K562 (cell line): Measurements from ENCODE around the gene ERICH6B. TPM values are rescaled to one million over a fixed set of nuclear protein-coding genes. Genes with fewer than 3 reads are reported as not detected.

Source experiments
- ATAC-seq: fragments of 200-7000 bp; cut with Tn5 transposase; 3 replicates; pipeline ENCODE4 v1.9.1; 2020; ENCODE audit warnings: moderate library complexity
- BruUV-seq: library from RNA; stranded (reverse); fragments of 400-500 nt; replicated peaks from 2 replicates; lab custom pipeline; 2021; lab: Mats Ljungman, UMichigan
- CTCF ChIA-PET: fragments of 300-600 bp; formaldehyde crosslinking; extraction: SDS; loops from one replicate; lab custom pipeline; 2021; ENCODE audit warnings: low intra/inter-chr PET ratio; lab: Yijun Ruan, JAX
- POLR2A ChIA-PET: fragments of 300-600, 350-650 bp; sonication (Branson Sonifier 250); formaldehyde crosslinking; extraction: SDS; loops from one replicate; lab custom pipeline; 2021; ENCODE audit warnings: antibody characterized with exemption, inconsistent platforms; lab: Yijun Ruan, JAX
- DNase-seq, 4 experiments: peaks; one replicate each; pipeline versions ENCODE4 v3.0.0 to v3.0.0-alpha.2; 2011 to 2018; ENCODE audit warnings: low spot score in 3 of 4, mixed read lengths in 3 of 4; ENCODE audit errors: extremely low read depth in 1 of 4
- FAIRE-seq: peaks from 2 replicates; lab custom pipeline; 2011; peaks lifted over from hg19 to GRCh38; lab: Jason Lieb, UNC
- H2AFZ ChIP-seq: 2 replicates; pipeline ENCODE4 v1.6.0; 2011; ENCODE audit warnings: low read depth, low read length, control low read depth, inconsistent platforms
- H3K27ac ChIP-seq: fragments of 200-600 bp; 3 replicates; pipeline ENCODE4 v1.8.0; 2011; ENCODE audit warnings: low read depth, mild to moderate bottlenecking, control low read depth, inconsistent platforms, low read length, moderate library complexity, mixed read lengths; ENCODE audit errors: extremely low read depth
- H3K27me3 ChIP-seq, 2 experiments: fragments of 300-600 bp in 1 of 2; 2 replicates in 1 of 2; 3 replicates in 1 of 2; pipeline versions ENCODE4 v1.6.0 to v1.8.0; 2011; ENCODE audit warnings: inconsistent platforms in 2 of 2, low read length in 2 of 2, mild to moderate bottlenecking in 1 of 2, mixed read lengths in 1 of 2, moderate library complexity in 1 of 2; ENCODE audit not compliant: control insufficient read depth in 2 of 2, insufficient read depth in 2 of 2
- H3K36me3 ChIP-seq: fragments of 300-600 bp; 3 replicates; pipeline ENCODE4 v1.8.0; 2011; ENCODE audit warnings: mild to moderate bottlenecking, low read length, inconsistent platforms; ENCODE audit not compliant: control insufficient read depth, insufficient read depth
- H3K4me1 ChIP-seq, 2 experiments: fragments of 200-600 bp in 1 of 2; replicated peaks in 1 of 2; 2 replicates in 1 of 2; 3 replicates in 1 of 2; pipeline versions ENCODE4 v1.5.1 to v1.8.0; 2011; ENCODE audit warnings: inconsistent platforms in 2 of 2, low read length in 2 of 2, mild to moderate bottlenecking in 1 of 2, mixed read lengths in 1 of 2, moderate library complexity in 1 of 2; ENCODE audit not compliant: control insufficient read depth in 2 of 2, insufficient read depth in 2 of 2
- H3K4me2 ChIP-seq: 2 replicates; pipeline ENCODE4 v1.6.1; 2011; ENCODE audit warnings: low read length, control low read depth, inconsistent platforms, mixed read lengths; ENCODE audit not compliant: insufficient read depth
- H3K4me3 ChIP-seq: fragments of 200-600 bp; sonication (generic), shearing (Covaris generic); 2 replicates; pipeline ENCODE4 v1.5.1; 2016; ENCODE audit warnings: control low read depth, inconsistent platforms
- H3K79me2 ChIP-seq: fragments of 200-600 bp; 3 replicates; pipeline ENCODE4 v1.8.0; 2011; ENCODE audit warnings: low read length, inconsistent platforms; ENCODE audit not compliant: control insufficient read depth, insufficient read depth
- H3K9ac ChIP-seq, 2 experiments: 2 replicates each; pipeline versions ENCODE4 v1.6.0 to v1.6.1; 2011; ENCODE audit warnings: low read depth in 2 of 2, low read length in 2 of 2, control low read depth in 1 of 2, inconsistent platforms in 1 of 2, mild to moderate bottlenecking in 1 of 2, mixed read lengths in 1 of 2; ENCODE audit not compliant: insufficient read depth in 1 of 2
- H3K9me1 ChIP-seq: one replicate; pipeline ENCODE4 v1.6.0; 2011; ENCODE audit warnings: inconsistent platforms, mild to moderate bottlenecking, low read length, moderate library complexity; ENCODE audit not compliant: control insufficient read depth, insufficient read depth
- H3K9me3 ChIP-seq: replicated peaks from 2 replicates; pipeline ENCODE4 v1.5.1; 2011; ENCODE audit warnings: low read depth, low read length, inconsistent platforms; ENCODE audit not compliant: control insufficient read depth, insufficient read depth
- H4K20me1 ChIP-seq: replicated peaks from 2 replicates; pipeline ENCODE4 v1.6.1; 2011; ENCODE audit warnings: low read length, inconsistent platforms, mixed read lengths; ENCODE audit not compliant: control insufficient read depth, insufficient read depth
- CCNT2 ChIP-seq: IDR thresholded peaks from 2 replicates; pipeline ENCODE4 v1.6.1; 2011; ENCODE audit warnings: borderline replicate concordance, low read depth, mild to moderate bottlenecking, moderate library complexity, mixed read lengths, low read length; ENCODE audit not compliant: insufficient read length; ENCODE audit errors: extremely low read depth
- EZH2 ChIP-seq: IDR thresholded peaks from 2 replicates; pipeline ENCODE4 v1.6.1; 2012; ENCODE audit warnings: low read depth, mild to moderate bottlenecking, inconsistent platforms, low read length, borderline replicate concordance
- MAFG ChIP-seq: fragments of 450-650 bp; conservative IDR thresholded peaks from 2 replicates; pipeline ENCODE4 v1.6.1; 2016; ENCODE audit warnings: missing genetic modification characterization, missing compliant biosample characterization
- MEIS2 ChIP-seq: fragments of 450-650 bp; IDR thresholded peaks from 2 replicates; pipeline ENCODE4 v1.6.1; 2014; ENCODE audit warnings: mild to moderate bottlenecking; ENCODE audit not compliant: partially characterized antibody
- NFE2L1 ChIP-seq: fragments of 450-650 bp; IDR thresholded peaks from 2 replicates; pipeline ENCODE4 v1.6.1; 2016; ENCODE audit warnings: missing genetic modification characterization, low read depth, mild to moderate bottlenecking, missing compliant biosample characterization, moderate library complexity, borderline replicate concordance
- PBX2 ChIP-seq, 2 experiments: IDR thresholded peaks in 1 of 2; conservative IDR thresholded peaks in 1 of 2; 2 replicates each; pipeline ENCODE4 v1.6.1; 2016; ENCODE audit warnings: low read depth in 2 of 2, mild to moderate bottlenecking in 1 of 2, missing compliant biosample characterization in 1 of 2, missing genetic modification characterization in 1 of 2, moderate library complexity in 1 of 2
- STAT6 ChIP-seq: sonication (generic); formaldehyde crosslinking; IDR thresholded peaks from 2 replicates; pipeline ENCODE4 v1.8.1; 2023; ENCODE audit warnings: mild to moderate bottlenecking, missing genetic modification reagents
- WGBS: fragments of 100-300 bp; shearing (Covaris generic); methylation state at CpG from one replicate; pipeline ENCODE4 v1.1.6; 2016; ENCODE audit warnings: low coverage, mixed read lengths; ENCODE audit not compliant: insufficient coverage; ENCODE audit errors: missing lambda C conversion rate; 5-methylcytosine and 5-hydroxymethylcytosine counted together
- in situ Hi-C: fragments of 300-500 bp; cut with MboI; formaldehyde crosslinking; loops from 4 replicates; pipeline ENCODE4 v1.15.0; 2018; ENCODE audit warnings: inconsistent platforms, mixed read lengths
- intact Hi-C: fragments of 100-400 bp; cut with micrococcal nuclease; formaldehyde crosslinking; loops from 2 replicates; pipeline ENCODE4 v1.14.2; 2022
- polyA plus RNA-seq, 8 experiments: library from polyadenylated mRNA; depleted of rRNA in 4 of 8; stranded (reverse) in 5 of 8; unstranded in 3 of 8; fragments of >200 nt; fragmentation: Nextera tagmentation in 2 of 8; fragmentation: Illumina TruSeq in 1 of 8; extraction: Ambion mirVana in 2 of 8; extraction: Trizol in 1 of 8; gene quantifications; 2 replicates each; pipeline versions ENCODE4 v1.2.1 to v1.2.3, GENCODE V29; 2011 to 2014; ENCODE audit warnings: inconsistent platforms in 1 of 8, missing spikeins in 1 of 8
- total RNA-seq, 7 experiments: library from RNA; depleted of rRNA in 6 of 7; stranded (reverse); fragments of >200 nt in 6 of 7; fragmentation: Illumina TruSeq in 2 of 7; extraction: Trizol in 2 of 7; gene quantifications; 2 replicates each; pipeline versions ENCODE4 v1.2.1 to v1.2.3, GENCODE V29; 2011 to 2021; ENCODE audit warnings: low replicate concordance in 1 of 7

The ERICH6B gene
- total and polyA plus RNA-seq, 9 of the 15 experiments (the other 6 are each of a cell fraction or from before 2014, with no cell fraction given) = not detected

DNA sequence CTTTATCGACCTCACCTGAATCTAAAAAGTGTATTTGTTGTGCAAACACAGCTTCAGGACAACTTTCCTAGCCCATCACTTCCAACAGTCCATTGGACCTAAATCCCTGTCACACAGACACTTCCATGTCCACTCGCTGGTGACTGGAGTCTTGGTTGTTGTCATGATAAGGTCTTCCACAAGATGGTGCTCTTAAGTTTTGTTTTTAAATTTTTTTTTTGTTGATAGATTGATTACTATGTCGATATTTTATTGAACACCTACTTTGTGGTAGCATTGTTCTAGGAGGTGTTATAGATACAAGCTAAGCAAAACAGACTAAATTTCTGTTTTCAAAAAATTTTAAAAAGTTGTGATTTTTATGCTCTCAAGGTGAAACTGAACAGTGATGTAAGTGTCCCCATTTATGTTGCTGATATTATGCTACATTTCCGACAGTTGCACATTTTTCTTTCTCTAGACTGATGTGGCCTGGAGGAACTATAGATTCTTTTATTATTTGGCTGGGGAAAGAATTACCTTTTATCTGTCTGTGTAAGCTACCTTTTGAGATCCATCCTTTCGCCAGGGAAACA is 8.1 kb upstream of the ERICH6B start (continued):
- TF ChIP-seq PBX2 (CRISPR knock-in tag; IDR thresholded peaks at IDR 0.05; ENCODE audit: low read depth) = no peak
- peak; percentile 75 for TF ChIP-seq PBX2 (tag; conservative IDR thresholded peaks at IDR 0.05; ENCODE audit: low read depth)
- TF ChIP-seq MEIS2 = peak; percentile 52

DNA sequence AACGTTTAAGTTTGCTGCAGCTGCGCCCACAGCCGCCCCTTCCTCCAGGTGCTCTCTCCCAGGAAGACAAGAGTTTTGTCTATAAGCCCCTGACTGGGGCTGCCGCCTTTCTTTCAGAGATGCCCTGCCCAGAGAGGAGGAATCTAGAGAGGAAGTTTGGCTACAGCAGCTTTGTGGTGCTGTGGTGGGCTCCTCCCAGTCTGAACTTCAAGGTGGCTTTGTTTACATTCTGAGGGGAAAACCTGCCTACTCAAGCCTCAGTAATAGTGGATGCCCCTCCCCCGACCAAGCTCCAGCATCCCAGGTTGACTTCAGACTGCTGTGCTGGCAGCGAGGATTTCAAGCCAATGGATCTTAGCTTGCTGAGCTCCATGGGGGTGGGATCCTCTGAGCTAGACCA is 6.4 kb upstream of the ERICH6B start:
- in situ Hi-C loops = no loop called here
- H3K4me3 ChIP-seq = no peak overlapping the region
- no peaks in the 10 kb centered on the region for H3K9me3 ChIP-seq
- H3K79me2 ChIP-seq = no peaks in the 10 kb centered on the region
- no peak overlapping the region for H2AFZ ChIP-seq
- H3K9ac ChIP-seq = no peak overlapping the region
- H3K4me2 ChIP-seq = no peak overlapping the region
- POLR2A ChIA-PET = interaction anchor here (0.6 kb wide), 1 partner anchor 112 kb away, joined by 3 read pairs; no protein-coding TSS in a partner anchor
- H3K36me3 ChIP-seq = no peaks in the 10 kb centered on the region
- no peak for DNase-seq
- 0% methylated on average over 5 of the region's 6 CpGs for WGBS
- no peak for TF ChIP-seq STAT6
- TF ChIP-seq EZH2 = no peak
- TF ChIP-seq MAFG = no peak
- no peak for TF ChIP-seq NFE2L1 (tag)
- TF ChIP-seq CCNT2 = no peak
- TF ChIP-seq, all 486 proteins: peak for 0
- Histone ChIP-seq H3K9me1 (no peaks in the 10 kb centered on the region), H3K27ac (no peak overlapping the region), H3K4me1 (no peaks in the 10 kb centered on the region), H3K27me3 (0 out of 5 replicates have a peak, but pooled peaks cover 0 to 4% of the 10 kb centered on the region in 2 experiments), H4K20me1 (no peaks in the 10 kb centered on the region)
- no peak for ATAC-seq
- CTCF ChIA-PET = no interaction called here
- intact Hi-C loops = loop anchor here (10.0 kb wide), 1 partner anchor 703 kb away; no protein-coding TSS in a partner anchor
- no peak for FAIRE-seq
- BruUV-seq = no TSS peak
